K562 (cell line): Measurements from ENCODE around the gene EPHA1. TPM values are rescaled to one million over a fixed set of nuclear protein-coding genes. Genes with fewer than 3 reads are reported as not detected.
A peak's percentile ranks its signal among the peaks of the same experiment; 100 is the strongest.

ENCODE experiments used
- CTBP1 ChIP-seq: fragments of 450-650 bp; IDR thresholded peaks from 2 replicates; pipeline ENCODE4 v1.6.1; 2016; ENCODE audit warnings: borderline replicate concordance
- DMBX1 ChIP-seq: fragments of 250-450 bp; sonication (Bioruptor Pico); IDR thresholded peaks from 2 replicates; pipeline ENCODE4 v1.8.0; 2022; ENCODE audit warnings: inconsistent platforms, mild to moderate bottlenecking, moderate library complexity, borderline replicate concordance
- E2F4 ChIP-seq: sonication (generic); formaldehyde crosslinking; IDR thresholded peaks from 2 replicates; pipeline ENCODE4 v1.8.0; 2022; ENCODE audit warnings: mild to moderate bottlenecking, low read depth, missing genetic modification reagents
- FOSL1 ChIP-seq: fragments of 200-800 bp; sonication (Bioruptor generic); conservative IDR thresholded peaks from 2 replicates; pipeline ENCODE4 v1.6.1; 2016; ENCODE audit warnings: missing genetic modification characterization, missing compliant biosample characterization
- GABPB1 ChIP-seq: sonication (generic); formaldehyde crosslinking; IDR thresholded peaks from 2 replicates; pipeline ENCODE4 v1.8.0; 2022; ENCODE audit warnings: mild to moderate bottlenecking, missing genetic modification reagents
- NONO ChIP-seq, 2 experiments: fragments of 200-400 bp in 1 of 2; fragments of 450-650 bp in 1 of 2; formaldehyde crosslinking in 1 of 2; IDR thresholded peaks; 2 replicates each; pipeline ENCODE4 v1.6.1; 2017; ENCODE audit warnings: low read depth in 2 of 2, mild to moderate bottlenecking in 2 of 2, moderate library complexity in 2 of 2, low read length in 1 of 2
- NR2C1 ChIP-seq, 2 experiments: fragments of 450-650 bp; IDR thresholded peaks; 2 replicates each; pipeline ENCODE4 v1.6.1; 2017; ENCODE audit warnings: mild to moderate bottlenecking in 2 of 2, antibody characterized with exemption in 1 of 2, inconsistent platforms in 1 of 2, missing compliant biosample characterization in 1 of 2, missing genetic modification characterization in 1 of 2
- NR3C1 ChIP-seq: sonication (generic); formaldehyde crosslinking; IDR thresholded peaks from 2 replicates; pipeline ENCODE4 v1.8.1; 2022; ENCODE audit warnings: missing genetic modification reagents
- RBFOX2 ChIP-seq: fragments of 200-400 bp; formaldehyde crosslinking; IDR thresholded peaks from 2 replicates; pipeline ENCODE4 v1.6.1; 2017; ENCODE audit warnings: low read depth, mild to moderate bottlenecking, low read length, moderate library complexity
- SRF ChIP-seq, 2 experiments: fragments of 250-450, 450-650 bp in 1 of 2; sonication (Bioruptor Pico) in 1 of 2; sonication (generic) in 1 of 2; formaldehyde crosslinking; IDR thresholded peaks; 2 replicates each; pipeline versions ENCODE4 v1.5.0 to v1.5.1; 2020 to 2022; ENCODE audit warnings: mild to moderate bottlenecking in 1 of 2, missing genetic modification reagents in 1 of 2
- TFAM ChIP-seq: fragments of 250-450 bp; sonication (Bioruptor Pico); conservative IDR thresholded peaks from 2 replicates; pipeline ENCODE4 v1.5.0; 2021; ENCODE audit warnings: mild to moderate bottlenecking, moderate library complexity
- TRIM28 ChIP-seq: fragments of 450-650 bp; IDR thresholded peaks from 2 replicates; pipeline ENCODE4 v1.6.1; 2017
- ZKSCAN1 ChIP-seq: fragments of 150-350 bp; IDR thresholded peaks from 2 replicates; pipeline ENCODE4 v1.6.1; 2016; ENCODE audit warnings: low read depth, low read length
- ZNF175 ChIP-seq: fragments of 200-800 bp; sonication (Bioruptor generic); IDR thresholded peaks from 2 replicates; pipeline ENCODE4 v1.6.1; 2016; ENCODE audit warnings: low read depth, mild to moderate bottlenecking, missing genetic modification characterization, missing compliant biosample characterization
- ZNF584 ChIP-seq: fragments of 200-800 bp; sonication (Bioruptor generic); IDR thresholded peaks from 2 replicates; pipeline ENCODE4 v1.6.1; 2016; ENCODE audit warnings: low read depth, mild to moderate bottlenecking, missing genetic modification characterization, missing compliant biosample characterization
- polyA plus RNA-seq, 8 experiments: library from polyadenylated mRNA; depleted of rRNA in 4 of 8; stranded (reverse) in 5 of 8; unstranded in 3 of 8; fragments of >200 nt; fragmentation: Nextera tagmentation in 2 of 8; fragmentation: Illumina TruSeq in 1 of 8; extraction: Ambion mirVana in 2 of 8; extraction: Trizol in 1 of 8; gene quantifications; 2 replicates each; pipeline versions ENCODE4 v1.2.1 to v1.2.3, GENCODE V29; 2011 to 2014; ENCODE audit warnings: inconsistent platforms in 1 of 8, missing spikeins in 1 of 8
- total RNA-seq, 7 experiments: library from RNA; depleted of rRNA in 6 of 7; stranded (reverse); fragments of >200 nt in 6 of 7; fragmentation: Illumina TruSeq in 2 of 7; extraction: Trizol in 2 of 7; gene quantifications; 2 replicates each; pipeline versions ENCODE4 v1.2.1 to v1.2.3, GENCODE V29; 2011 to 2021; ENCODE audit warnings: low replicate concordance in 1 of 7
- TF ChIP-seq, protein P1 (sequence below): sonication (generic); formaldehyde crosslinking; IDR thresholded peaks from 2 replicates; pipeline ENCODE4 v1.8.0; 2022; ENCODE audit warnings: mild to moderate bottlenecking, missing genetic modification reagents
- TF ChIP-seq, protein P2 (sequence below): fragments of 150-350 bp; conservative IDR thresholded peaks from 2 replicates; pipeline ENCODE4 v1.6.1; 2014; ENCODE audit warnings: low read length
- TF ChIP-seq, protein P3 (sequence below): fragments of 450-650 bp; IDR thresholded peaks from 2 replicates; pipeline ENCODE4 v1.6.1; 2016

EPHA1 gene
- total and polyA plus RNA-seq, 9 of the 15 experiments (the other 6 are each of a cell fraction or from before 2014, with no cell fraction given) = 0.22 to 0.57 (median 0.32) TPM; not detected in 6

- TF ChIP-seq CTBP1 = peak; percentile 43
- peak; percentile 91 for TF ChIP-seq ZNF175 (CRISPR knock-in tag)
- TF ChIP-seq RBFOX2 = peak; percentile 90
- TF ChIP-seq E2F4 = 0 out of 2 replicates have a peak, but pooled peaks have one; percentile 10
- peak; percentile 16 to 36; a peak in 2 of 4 replicates for TF ChIP-seq NONO (IDR thresholded peaks at IDR 0.05; ENCODE audit: low read depth in 2 of 2, low read length in 1 of 2)
- peak; percentile 96 for TF ChIP-seq FOSL1
- TF ChIP-seq, protein P1, sequence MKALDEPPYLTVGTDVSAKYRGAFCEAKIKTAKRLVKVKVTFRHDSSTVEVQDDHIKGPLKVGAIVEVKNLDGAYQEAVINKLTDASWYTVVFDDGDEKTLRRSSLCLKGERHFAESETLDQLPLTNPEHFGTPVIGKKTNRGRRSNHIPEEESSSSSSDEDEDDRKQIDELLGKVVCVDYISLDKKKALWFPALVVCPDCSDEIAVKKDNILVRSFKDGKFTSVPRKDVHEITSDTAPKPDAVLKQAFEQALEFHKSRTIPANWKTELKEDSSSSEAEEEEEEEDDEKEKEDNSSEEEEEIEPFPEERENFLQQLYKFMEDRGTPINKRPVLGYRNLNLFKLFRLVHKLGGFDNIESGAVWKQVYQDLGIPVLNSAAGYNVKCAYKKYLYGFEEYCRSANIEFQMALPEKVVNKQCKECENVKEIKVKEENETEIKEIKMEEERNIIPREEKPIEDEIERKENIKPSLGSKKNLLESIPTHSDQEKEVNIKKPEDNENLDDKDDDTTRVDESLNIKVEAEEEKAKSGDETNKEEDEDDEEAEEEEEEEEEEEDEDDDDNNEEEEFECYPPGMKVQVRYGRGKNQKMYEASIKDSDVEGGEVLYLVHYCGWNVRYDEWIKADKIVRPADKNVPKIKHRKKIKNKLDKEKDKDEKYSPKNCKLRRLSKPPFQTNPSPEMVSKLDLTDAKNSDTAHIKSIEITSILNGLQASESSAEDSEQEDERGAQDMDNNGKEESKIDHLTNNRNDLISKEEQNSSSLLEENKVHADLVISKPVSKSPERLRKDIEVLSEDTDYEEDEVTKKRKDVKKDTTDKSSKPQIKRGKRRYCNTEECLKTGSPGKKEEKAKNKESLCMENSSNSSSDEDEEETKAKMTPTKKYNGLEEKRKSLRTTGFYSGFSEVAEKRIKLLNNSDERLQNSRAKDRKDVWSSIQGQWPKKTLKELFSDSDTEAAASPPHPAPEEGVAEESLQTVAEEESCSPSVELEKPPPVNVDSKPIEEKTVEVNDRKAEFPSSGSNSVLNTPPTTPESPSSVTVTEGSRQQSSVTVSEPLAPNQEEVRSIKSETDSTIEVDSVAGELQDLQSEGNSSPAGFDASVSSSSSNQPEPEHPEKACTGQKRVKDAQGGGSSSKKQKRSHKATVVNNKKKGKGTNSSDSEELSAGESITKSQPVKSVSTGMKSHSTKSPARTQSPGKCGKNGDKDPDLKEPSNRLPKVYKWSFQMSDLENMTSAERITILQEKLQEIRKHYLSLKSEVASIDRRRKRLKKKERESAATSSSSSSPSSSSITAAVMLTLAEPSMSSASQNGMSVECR (CRISPR knock-in tag) = peak; percentile 85
- TF ChIP-seq NR3C1 (CRISPR knock-in tag) = 0 out of 2 replicates have a peak, but pooled peaks have one; percentile 42
- TF ChIP-seq TFAM (CRISPR knock-in tag) = no peak
- peak; percentile 96 to 98 for TF ChIP-seq SRF (CRISPR knock-in tag; IDR thresholded peaks at IDR 0.05)
- TF ChIP-seq, protein P2, sequence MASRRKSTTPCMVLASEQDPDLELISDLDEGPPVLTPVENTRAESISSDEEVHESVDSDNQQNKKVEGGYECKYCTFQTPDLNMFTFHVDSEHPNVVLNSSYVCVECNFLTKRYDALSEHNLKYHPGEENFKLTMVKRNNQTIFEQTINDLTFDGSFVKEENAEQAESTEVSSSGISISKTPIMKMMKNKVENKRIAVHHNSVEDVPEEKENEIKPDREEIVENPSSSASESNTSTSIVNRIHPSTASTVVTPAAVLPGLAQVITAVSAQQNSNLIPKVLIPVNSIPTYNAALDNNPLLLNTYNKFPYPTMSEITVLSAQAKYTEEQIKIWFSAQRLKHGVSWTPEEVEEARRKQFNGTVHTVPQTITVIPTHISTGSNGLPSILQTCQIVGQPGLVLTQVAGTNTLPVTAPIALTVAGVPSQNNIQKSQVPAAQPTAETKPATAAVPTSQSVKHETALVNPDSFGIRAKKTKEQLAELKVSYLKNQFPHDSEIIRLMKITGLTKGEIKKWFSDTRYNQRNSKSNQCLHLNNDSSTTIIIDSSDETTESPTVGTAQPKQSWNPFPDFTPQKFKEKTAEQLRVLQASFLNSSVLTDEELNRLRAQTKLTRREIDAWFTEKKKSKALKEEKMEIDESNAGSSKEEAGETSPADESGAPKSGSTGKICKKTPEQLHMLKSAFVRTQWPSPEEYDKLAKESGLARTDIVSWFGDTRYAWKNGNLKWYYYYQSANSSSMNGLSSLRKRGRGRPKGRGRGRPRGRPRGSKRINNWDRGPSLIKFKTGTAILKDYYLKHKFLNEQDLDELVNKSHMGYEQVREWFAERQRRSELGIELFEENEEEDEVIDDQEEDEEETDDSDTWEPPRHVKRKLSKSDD = no peak
- TF ChIP-seq ZNF584 (CRISPR knock-in tag) = peak; percentile 68
- TF ChIP-seq TRIM28 = no peak
- peak; percentile 80 for TF ChIP-seq GABPB1
- TF ChIP-seq, protein P3, sequence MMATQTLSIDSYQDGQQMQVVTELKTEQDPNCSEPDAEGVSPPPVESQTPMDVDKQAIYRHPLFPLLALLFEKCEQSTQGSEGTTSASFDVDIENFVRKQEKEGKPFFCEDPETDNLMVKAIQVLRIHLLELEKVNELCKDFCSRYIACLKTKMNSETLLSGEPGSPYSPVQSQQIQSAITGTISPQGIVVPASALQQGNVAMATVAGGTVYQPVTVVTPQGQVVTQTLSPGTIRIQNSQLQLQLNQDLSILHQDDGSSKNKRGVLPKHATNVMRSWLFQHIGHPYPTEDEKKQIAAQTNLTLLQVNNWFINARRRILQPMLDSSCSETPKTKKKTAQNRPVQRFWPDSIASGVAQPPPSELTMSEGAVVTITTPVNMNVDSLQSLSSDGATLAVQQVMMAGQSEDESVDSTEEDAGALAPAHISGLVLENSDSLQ = no peak
- no peak for TF ChIP-seq ZKSCAN1
- TF ChIP-seq NR2C1 (IDR thresholded peaks at IDR 0.05) = no peak
- TF ChIP-seq NR2C1 (tag; IDR thresholded peaks at IDR 0.05) = no peak
- TF ChIP-seq DMBX1 (CRISPR knock-in tag) = no peak
These were observed 27.8 kb downstream of the EPHA1 start, which contains the start of gene ZYX (continued) for GRCh38 chr7:143380646-143381426.
